Measurements from ENCODE around the gene MGAT2.

DNA sequence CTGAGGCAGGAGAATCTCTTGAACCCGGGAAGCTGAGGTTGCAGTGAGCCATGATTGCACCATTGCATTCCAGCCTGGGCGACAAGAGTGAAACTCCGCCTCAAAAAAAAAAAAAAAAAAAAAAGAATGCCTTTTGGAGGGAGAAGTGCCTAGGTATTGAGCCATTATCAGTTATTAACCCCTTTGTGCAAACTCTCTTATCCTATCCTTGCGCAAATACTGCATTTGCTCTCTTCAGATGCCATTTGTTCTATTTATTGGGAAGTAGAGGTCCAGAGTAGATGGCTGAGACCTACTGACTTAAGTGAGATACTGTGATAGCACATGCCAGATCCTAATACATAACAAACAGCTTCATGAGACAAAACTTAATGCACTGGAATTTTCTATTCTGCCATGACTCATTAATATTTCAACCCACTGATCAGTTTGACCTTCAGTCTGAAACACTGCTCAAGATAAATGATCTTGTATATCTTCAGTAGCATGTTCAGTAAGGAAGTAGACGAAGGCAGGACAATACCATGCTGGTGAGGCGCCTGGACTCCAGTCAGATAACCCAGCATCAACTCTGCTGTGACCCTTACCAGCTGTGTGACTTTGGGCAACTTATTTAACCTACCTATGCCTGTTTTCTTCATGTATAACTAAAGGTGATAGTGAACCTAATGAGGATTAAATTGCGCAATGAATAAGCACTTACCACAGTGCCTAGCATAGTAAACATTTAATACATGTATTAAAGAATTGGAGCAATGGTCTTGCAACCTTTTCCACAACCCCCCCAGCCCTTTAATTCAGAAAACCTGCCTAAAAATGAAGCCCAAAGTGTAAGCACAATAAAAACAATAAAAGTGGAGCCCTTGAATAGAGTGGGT lies 20.2 kb downstream of the MGAT2 start:
- TF ChIP-seq, protein P1, sequence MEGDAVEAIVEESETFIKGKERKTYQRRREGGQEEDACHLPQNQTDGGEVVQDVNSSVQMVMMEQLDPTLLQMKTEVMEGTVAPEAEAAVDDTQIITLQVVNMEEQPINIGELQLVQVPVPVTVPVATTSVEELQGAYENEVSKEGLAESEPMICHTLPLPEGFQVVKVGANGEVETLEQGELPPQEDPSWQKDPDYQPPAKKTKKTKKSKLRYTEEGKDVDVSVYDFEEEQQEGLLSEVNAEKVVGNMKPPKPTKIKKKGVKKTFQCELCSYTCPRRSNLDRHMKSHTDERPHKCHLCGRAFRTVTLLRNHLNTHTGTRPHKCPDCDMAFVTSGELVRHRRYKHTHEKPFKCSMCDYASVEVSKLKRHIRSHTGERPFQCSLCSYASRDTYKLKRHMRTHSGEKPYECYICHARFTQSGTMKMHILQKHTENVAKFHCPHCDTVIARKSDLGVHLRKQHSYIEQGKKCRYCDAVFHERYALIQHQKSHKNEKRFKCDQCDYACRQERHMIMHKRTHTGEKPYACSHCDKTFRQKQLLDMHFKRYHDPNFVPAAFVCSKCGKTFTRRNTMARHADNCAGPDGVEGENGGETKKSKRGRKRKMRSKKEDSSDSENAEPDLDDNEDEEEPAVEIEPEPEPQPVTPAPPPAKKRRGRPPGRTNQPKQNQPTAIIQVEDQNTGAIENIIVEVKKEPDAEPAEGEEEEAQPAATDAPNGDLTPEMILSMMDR (IDR thresholded peaks at IDR 0.05 in 4 of 5, conservative IDR thresholded peaks at IDR 0.05 in 1 of 5), result no peak
- no peak for TF ChIP-seq POLR2A (IDR thresholded peaks at IDR 0.05)
